Non-pigmented ciliary epithelial cell (primary cell): ENCODE data around the gene BRD7.

Experiments used
- DNase-seq: peaks from one replicate; pipeline ENCODE4 v3.0.0-alpha.2; 2010; ENCODE audit warnings: low read depth

Gene BRD7

DNA sequence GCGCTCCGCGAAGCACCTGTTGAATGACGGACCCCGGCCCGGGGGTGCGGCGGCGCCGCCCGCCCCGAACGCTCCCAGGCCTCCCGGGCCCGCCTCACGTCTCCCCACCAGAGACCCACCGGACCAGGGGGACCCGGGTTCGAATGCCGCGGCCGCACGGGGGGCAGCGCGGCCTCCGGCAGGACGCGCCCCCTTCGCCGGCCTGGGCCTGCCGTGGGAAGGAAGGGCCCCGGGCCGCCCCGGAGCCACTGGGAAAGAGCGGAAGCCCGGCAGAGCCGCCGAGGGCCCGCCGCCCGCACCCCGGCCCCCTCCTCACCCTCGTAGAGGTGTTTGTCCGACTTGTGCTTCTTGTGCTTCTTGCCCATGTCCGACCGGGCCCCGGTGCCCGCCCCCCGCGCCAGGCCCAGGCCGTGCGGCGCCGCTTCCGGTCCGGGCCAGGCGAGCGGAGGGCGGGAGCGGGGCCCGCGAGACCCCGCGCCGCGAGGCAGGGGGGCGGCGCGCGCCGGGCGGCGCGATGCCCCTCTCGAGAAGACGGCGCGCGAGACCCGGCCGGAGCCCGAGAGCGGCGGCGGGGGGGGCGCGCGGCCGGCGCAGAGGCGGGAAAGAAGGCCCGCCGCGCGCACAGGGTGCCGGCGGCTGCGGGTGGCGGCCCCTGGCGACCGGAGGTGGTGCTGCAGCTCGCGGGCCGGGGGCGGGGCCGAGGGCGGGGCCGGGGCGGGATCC, at the start of gene BRD7:
BRD7 (minus strand) TSS at position 579 of the 723 bp plus-strand sequence; CDS start at position 365, 214 bp downstream.
- DNase-seq = no peak

DNA sequence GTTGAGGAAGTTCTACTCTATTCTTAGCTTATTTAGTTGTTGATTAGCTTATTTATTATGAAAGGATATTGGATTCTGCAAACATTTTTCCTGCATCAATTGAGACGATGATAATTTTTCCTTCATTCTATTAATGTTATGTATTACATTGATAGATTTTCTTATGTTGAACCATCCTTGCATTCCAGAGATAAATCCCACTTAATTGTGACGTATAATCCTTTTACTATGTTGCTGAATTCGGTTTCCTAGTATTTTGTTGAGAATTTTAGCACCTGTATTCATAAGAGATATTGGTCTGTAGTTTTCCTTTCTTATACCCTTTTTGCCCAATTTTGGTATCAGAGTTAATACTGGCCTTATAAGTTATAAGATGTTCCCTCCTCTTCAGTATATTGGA, 47.6 kb upstream of the BRD7 start:
- DNase-seq = no peak

DNA sequence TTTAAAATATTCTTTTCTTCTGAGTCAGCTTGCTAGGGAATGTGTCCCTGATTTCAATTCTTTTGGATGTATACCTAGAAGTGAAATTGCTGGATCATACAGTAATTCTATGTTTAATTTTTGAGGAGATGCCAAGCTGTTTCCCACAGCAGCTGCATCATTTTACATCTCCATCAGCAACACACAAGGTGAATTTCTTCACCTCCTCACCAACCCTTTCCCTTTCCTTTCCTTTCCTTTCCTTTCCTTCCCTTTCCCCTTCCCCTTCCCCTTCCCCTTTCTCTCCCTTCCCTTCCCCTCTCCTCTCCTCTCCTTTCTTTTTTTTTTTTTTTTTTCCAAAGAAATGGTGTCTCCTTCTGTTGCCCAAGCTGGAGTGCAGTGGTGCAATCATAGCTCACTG, 45.4 kb upstream of the BRD7 start:
- DNase-seq = no peak

DNA sequence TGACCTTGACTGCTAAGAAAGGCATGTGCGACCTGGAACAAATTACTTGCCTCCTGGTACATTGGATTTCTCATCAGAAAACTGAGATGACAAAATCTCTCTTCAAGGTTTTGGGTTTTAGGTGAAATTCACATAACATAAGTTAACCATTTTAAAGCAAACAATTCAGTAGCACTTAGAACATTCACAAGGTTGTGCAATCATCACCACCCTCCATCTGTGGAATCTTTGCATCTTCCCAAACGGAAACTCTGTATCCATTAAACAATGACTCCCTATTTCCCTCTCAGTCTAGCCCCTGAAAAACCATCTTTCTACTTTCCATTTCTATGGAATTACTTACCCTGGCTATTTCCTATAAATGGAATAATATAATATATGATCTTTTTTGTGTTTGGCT, 42.2 kb upstream of the BRD7 start:
- DNase-seq = no peak

DNA sequence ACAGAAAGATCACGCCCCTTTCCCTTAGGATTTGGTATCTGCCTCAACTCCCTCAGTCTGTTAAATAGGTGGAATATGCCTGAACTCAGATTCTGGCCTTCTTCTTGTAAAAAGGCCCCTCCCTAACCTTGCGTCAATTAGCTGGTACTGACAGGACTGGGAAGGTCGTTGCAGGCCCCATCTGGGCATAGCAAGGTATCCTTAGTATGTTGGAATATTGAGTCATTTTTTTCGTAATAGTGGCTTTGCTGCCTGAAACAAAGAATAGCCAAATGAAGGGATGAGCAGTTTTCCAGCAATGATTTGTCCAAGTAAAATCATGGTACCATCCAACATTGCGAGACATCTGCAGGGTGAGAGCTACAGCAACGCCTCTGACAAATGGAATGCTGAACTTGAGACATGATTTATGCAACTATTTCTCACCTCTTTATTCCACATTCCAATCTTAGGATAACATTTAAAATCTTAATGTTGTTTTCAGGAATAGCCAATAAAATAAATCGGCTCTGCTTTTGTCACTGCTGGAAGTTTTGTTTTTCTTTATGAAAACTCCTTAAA, 39.3 kb upstream of the BRD7 start:
- no peak for DNase-seq

DNA sequence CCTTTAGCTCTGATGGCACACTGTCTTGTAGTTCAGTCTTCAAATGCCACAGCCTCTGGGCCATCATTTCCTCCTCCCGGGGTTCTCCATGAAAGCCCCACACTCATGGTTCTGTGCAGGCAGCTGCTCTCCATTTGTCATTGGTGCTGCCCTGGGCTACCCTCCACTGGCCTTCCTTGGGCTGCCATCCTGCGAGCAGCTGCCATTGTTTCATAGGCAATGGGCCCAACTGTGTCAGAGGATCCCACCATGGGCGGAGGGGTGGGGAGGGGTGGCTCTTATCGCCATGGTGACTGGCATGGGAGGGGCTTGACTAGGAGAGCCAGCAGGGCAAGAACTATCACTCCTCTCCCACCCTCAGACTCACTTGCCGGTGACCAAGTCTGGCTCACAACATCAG, 38.6 kb upstream of the BRD7 start:
- no peak for DNase-seq

DNA sequence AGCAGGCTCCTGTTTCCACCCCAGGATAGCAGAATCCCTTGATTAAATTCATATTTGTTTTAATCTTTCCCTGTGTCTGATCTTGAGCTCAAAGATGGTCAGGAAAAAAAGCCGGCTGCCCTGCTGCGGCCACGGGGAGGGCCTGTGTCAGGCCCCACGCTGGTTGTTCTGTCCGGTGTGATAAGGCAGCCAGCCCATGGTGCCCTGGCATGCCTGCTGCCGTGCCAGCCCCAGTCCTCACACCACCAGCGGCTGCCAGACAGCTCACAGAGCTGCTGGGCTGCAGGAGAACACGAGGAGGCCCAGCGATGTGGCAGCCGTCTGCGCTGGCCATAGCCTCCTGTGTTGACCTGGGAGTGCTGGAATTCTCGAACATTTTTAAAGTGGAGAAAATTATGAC, 34.7 kb upstream of the BRD7 start:
- DNase-seq = no peak

DNA sequence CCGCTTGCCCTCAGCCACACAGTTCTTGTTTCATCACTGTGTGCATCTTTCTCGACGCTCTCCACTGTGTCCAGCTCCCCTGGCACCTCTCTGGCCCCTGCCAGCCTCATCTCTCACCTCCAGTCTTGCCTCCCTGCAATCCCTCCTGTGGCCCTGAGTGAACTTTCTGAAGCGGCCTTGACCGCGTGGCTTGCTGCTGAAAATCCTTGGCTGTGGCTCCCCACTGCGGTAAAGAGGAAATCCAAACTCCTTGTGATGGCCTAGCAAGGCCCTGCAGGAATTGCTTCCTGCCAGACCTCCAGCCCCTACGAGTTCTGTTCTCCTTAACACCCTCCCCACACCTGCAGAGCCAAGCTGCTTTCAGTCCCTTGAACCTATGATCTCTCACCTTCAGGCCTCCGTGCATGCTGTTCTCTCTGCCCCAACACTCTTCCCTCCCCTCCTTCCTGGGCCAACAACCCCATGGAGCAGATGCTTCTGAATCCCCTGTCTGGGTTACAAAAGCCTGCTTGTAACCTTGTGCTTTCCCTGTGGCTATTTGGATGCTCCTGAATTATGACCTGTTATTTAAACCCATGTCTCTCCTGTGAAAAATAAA, 33.6 kb upstream of the BRD7 start:
- DNase-seq = no peak

DNA sequence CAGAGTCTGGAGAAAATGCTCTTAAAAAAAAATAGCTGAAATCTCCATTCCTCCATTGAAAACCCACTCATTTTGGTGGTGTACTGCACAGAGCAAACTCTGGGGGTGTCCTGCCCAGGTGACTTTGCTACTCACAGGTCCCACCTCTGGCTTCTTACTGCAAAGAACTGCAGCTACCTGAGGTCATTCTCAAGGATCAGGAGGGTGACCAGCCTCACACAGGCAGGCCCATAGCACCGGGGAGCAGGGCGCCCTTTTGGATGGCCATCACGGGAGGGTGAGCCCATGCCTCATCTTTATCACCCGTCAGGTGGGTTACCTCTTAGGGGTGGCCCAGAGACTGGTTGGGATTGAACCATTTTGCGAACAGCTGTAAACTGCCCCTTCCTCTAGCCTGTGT, 32.6 kb upstream of the BRD7 start:
- DNase-seq = no peak

DNA sequence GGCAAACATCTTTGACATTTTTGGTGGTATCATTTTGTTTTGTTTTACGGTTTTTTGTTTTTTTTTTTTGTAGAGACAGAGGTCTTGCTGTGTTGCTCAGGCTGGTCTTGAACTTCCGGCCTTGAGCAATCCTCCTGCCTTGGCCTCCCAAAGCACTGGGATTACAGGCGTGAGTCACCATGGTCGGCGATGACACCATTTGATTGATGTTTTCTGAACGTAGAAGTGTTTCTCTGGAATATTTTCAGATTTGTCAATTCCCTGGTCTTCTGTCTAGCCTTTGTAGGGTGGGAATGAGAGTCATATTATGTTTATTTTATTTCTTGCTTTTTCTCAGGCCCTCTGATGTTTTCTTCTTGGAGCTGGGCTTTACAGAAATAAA, 32.2 kb upstream of the BRD7 start:
- DNase-seq = no peak

DNA sequence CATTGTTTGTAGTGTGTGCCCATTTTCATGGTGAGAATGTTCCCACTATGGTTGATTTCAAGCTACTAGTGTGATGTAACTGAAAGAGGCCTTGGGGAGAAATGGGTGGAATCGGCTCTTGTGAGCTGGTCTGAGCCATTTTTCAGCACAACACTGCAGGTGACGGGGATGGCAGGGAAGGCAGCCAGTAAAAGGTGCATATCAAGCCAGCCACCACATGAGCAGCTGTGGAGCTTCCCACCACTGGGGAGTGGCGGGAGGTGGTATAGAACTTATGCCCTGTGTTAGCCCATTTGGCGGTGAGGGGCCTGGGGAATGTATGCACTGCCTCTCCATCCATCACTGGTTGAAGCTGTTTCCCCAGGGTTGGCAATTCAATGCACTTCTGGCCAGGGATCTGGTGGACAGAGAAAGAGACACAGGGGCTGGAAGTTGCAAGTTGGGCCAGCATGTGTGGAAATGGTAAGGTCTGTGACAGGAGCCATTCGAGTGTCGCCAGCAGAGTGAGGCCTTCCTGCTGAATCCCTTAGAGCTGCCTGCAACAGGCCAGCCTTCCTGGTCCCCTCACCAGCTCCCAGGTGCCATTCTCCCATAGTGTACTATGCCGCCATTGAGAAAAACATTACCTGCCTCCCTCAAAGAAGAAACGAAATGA, 31.7 kb upstream of the BRD7 start:
- DNase-seq = no peak

DNA sequence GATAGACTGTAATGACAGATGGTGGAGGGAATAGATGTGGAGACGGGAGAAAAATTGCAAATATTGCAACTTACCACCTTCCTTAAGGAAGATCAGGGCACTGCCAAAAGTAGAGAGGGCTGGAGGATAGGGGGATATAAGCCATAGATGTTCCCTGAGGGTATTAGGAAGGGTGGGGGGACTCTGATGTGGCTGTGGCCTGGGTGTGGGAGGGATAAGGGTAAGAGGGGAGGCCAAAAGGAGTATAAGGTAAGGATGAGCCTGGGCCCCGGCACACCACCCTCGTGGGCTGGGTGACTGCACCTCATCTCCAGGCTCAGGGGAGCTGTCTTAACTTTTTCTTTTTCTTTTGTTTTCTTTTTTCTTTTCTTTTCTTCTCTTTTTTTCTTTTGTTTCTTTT, 30.6 kb upstream of the BRD7 start:
- DNase-seq = no peak

DNA sequence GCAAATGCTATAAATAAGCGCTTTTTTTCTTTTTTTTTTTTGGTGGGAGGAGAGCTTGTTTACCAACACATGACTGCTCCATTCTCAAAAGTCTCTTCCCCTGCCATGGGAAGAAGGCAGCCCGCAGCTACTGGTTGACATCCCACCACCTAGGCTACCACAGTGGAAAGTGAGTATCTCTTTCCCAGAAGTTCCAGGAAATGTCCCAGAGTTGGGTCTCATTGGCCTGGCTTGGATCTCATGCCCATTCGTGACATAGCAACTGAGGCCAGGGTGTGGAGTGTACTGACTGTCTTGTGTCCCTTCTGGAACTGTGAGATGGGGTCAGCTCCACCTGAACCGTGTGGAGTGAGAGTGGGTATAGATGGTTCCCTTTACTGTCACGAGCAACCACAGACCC, 29.5 kb upstream of the BRD7 start:
- DNase-seq = no peak

DNA sequence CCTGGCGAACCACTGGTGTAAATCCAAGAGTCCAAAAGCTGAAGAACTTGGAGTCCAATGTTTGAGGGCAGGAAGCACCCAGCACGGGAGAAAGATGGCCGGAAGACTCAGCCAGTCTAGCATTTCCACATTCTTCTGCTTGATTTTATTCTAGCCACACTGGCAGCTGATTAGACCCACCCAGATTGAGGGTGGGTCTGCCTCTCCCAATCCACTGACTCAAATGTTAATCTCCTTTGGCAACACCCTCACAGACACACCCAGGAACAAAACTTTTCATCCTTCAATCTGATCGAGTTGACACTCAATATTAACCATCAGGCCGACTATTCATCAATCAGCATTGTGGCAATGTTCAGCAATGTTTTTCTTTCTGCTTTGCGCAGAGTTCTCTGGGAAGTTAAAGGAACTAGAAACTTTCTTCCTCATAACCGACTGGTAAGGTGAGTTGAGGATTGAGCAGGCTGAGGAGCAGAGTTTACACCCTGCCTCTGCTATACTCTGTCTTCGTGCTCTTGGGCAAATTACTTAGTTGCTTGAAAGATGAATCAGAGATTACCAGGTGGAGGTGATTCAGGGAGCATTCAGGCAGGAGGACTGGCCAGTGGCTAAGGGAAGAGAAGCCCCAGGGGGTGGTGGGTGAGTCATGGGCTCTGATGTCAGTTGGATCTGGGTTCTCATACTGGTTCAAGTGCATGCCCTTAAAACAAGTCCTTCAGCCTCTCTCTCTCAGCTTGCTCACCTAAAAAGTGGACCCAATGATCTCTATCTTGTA, 28.2 kb upstream of the BRD7 start:
- peak; percentile 43 for DNase-seq

DNA sequence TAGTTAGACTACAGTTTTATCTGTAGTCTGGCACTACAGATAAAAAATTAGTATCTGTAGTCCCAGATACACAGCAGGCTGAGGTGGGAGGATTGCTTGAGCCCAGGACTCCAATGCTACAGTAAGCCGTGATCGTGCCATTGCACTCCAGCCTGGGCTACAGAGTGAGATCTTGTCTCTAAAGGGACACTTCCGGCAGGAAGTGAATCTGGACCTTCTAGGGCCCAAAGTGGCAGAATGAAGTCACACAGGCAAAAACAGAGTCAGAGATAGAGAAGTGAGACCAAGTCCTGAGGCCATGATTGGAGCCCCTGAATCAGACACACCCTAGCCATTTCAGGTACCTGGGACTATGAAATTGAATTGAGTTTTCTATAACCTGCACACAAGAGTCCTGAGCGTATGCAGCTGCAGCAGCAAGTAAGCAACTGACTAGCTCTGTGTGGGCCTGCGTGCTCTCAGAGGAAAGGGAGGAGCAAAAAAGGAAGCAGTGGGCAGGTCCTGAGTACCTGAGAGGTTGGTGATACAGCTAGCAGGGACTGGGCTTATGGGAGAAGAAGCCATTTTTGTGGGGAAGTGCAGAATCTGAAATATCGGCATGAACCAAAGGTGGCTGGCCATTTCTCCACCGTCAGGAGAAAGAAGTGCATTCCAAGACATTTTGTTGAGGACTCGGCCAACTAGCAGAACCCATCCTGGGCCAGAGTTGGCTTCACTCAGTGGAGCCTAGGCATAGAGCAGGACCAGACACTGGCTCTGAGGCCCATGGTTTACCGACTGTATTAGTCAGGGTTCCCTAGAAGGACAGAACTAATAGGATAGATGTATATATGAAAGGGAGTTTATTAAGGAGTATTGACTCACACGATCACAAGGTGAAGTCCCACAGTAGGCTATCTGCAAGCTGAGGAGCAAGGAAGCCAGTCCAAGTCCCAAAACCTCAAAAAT, 27.2 kb upstream of the BRD7 start:
- no peak for DNase-seq

DNA sequence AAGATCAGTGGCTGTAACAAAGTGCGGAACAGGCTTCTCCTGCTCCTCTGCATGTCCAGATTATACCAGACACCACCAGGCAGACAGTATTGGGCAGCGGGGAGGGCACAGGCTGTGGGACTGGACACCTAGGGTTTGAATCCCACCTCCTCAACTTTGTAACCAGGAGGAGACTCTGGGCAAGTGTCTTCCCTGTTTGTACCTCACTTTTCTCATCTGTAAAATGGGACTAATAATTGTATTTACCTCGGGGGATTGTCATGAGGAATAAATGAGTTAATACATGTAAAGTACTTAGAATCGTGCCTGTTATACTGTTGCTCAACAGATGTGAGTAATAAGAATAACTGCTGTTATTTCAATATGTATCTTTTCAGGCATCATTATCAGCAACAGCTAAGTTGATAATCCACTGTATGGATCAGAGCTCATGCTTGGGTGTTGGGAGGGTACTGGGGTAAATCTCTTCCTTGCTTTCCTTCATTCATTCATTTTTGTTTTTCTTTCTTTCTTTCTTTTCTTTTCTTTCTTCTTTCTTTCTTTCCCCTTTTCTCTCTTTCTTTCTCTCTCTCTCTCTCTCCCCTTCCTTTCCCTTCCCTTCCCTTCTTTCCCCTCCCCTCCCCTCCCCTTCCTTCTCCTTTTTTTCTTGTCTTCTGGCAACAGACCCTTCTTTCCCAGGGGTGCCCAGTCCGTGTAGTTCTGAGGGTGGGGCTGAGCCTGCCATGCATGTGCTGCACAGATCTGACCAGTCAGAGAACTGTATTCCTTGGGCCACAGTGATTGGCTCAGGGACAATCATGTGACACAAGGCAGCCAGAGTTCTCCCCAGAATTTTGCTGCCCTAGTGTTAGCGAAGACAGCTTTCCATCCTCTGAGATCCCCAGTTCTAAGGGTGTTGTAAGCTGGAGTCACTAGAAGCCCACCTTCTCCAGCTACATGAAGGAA, 25.3 kb upstream of the BRD7 start:
- DNase-seq = no peak

DNA sequence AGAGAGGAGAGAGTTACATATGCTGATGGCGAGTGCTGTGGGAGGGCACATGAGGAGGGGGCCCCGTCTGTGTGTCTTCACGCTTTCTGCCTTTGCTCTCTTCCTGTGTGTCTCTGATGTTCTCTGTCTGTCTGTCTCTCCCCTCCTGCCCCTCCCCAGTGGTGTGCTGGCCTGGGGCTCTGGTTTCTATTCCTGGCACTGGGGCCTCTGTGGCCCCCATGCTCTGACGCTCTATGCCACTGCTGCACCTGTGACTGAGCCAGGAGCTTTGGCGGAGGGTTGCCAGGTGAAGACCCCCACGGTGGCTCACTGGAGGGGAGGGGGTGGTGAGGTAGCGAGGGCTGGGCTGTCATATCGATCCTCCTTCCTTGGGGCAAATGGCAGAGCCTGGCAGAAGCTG, 24.6 kb upstream of the BRD7 start:
- DNase-seq = no peak

DNA sequence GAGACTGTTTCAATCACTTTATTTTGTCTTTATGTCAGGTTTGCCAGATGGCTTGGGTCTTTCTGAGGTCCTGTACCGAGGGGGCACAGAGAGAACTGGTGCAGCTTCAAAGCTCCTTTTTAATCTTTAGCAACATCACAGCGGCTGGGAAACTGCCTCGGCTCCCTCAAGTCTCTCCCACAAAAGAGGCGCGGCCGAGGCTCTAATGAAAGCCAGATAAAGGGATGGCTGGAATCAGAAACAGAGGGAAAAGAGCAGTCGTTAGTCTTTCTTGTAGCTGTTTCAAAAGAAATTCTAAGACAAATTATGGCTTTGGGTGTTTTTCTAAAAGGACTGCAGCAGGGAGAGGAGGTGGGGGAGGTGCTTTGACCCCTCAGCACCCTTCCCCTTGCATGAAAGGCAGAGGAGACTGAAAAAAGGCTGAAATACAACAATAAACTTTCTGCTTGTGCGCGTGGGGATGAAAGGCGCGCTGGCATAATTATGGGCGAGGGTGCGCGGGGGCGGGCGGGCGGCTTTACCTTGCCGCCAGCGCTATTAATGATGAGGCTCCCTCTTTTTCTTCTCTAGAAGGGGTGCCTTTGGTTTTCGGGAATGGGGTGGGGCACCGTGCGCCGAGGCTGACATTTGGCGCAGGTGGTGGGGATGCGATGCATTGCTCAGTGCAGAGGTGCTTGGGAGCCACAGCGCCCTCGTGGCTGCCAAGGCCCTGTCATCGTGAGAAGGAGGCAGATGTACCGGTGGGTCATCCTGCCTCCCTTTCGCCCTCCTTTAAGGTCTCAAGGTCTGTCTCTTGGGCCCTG, 22.3 kb upstream of the BRD7 start:
- no peak for DNase-seq

DNA sequence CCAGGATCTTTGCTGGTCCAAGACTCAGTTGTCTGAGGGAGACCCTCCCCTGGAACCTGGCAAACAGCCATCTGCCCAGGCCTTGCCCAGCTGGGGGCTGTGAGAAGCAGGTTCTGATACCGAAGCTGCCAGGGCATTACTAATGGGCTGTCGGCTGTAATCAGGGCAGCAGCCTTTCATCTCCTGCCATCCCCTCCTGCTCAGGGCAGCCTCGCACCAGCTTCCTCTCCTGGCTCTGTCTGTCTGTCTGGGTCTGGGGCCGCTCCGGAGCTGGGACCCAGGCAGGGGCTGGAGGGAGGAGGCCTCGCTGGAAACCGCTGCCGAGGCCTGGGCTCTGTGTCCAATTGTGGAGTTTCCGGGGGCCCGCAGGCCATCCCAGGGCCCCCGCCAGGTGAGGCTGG, 21.6 kb upstream of the BRD7 start:
- DNase-seq = no peak
